GM12878 (cell line): ENCODE data around the gene PPARA. TPM values are rescaled to one million over a fixed set of nuclear protein-coding genes. Genes with fewer than 3 reads are reported as not detected.

Experiments used
- ATAC-seq: fragments of 200-7000 bp; cut with Tn5 transposase; 3 replicates; pipeline ENCODE4 v1.9.1; 2020; ENCODE audit warnings: mild to moderate bottlenecking, moderate library complexity
- BruUV-seq: library from RNA; stranded (reverse); fragments of 400-500 nt; replicated peaks from 2 replicates; lab custom pipeline; 2021; lab: Mats Ljungman, UMichigan
- CTCF ChIA-PET: fragments of 300-600 bp; sonication (Branson Sonifier 250); formaldehyde crosslinking; extraction: SDS; loops from one replicate; lab custom pipeline; 2021; ENCODE audit warnings: inconsistent platforms; lab: Yijun Ruan, JAX
- POLR2A ChIA-PET: fragments of 350-600 bp; formaldehyde crosslinking; extraction: SDS; loops from one replicate; lab custom pipeline; 2021; ENCODE audit warnings: inconsistent platforms; lab: Charles Lee
- RAD21 ChIA-PET: fragments of 300-600 bp; sonication (Branson Sonifier 250); formaldehyde crosslinking; loops from one replicate; lab custom pipeline; 2023; ENCODE audit warnings: antibody characterized with exemption; ENCODE audit not compliant: unreplicated experiment; lab: Charles Lee
- SMC1A ChIA-PET: fragments of 300-600 bp; sonication (Branson Sonifier 250); formaldehyde crosslinking; loops from one replicate; lab custom pipeline; 2023; ENCODE audit not compliant: unreplicated experiment, uncharacterized antibody; lab: Charles Lee
- DNase-seq: peaks from one replicate; pipeline ENCODE4 v3.0.0-alpha.2; 2011; ENCODE audit warnings: low read depth, low spot score
- FAIRE-seq: peaks from 3 replicates; lab custom pipeline; 2011; peaks lifted over from hg19 to GRCh38; lab: Jason Lieb, UNC
- H2AFZ ChIP-seq: 2 replicates; pipeline ENCODE4 v1.6.0; 2011; ENCODE audit warnings: low read depth, low read length, control low read depth; ENCODE audit not compliant: control insufficient read depth
- H3K27ac ChIP-seq: 2 replicates; pipeline ENCODE4 v1.5.1; 2011; ENCODE audit warnings: control low read depth; ENCODE audit not compliant: control insufficient read depth, insufficient read depth
- H3K27me3 ChIP-seq, 2 experiments: replicated peaks in 1 of 2; 2 replicates each; pipeline versions ENCODE4 v1.6.0 to v1.6.1; 2011; ENCODE audit warnings: low read length in 1 of 2; ENCODE audit not compliant: control insufficient read depth in 2 of 2, insufficient read depth in 2 of 2
- H3K36me3 ChIP-seq, 2 experiments: 2 replicates each; pipeline ENCODE4 v1.5.1; 2011; ENCODE audit warnings: low read length in 1 of 2; ENCODE audit not compliant: control insufficient read depth in 2 of 2, insufficient read depth in 2 of 2
- H3K4me1 ChIP-seq: 2 replicates; pipeline ENCODE4 v1.6.1; 2011; ENCODE audit warnings: mild to moderate bottlenecking, low read length, moderate library complexity, mixed read lengths; ENCODE audit not compliant: control insufficient read depth, insufficient read depth
- H3K4me2 ChIP-seq: 2 replicates; pipeline ENCODE4 v1.6.0; 2011; ENCODE audit warnings: control low read depth; ENCODE audit not compliant: control insufficient read depth, insufficient read depth
- H3K4me3 ChIP-seq: fragments of 200-600 bp; sonication (generic); 2 replicates; pipeline ENCODE4 v1.5.1; 2016
- H3K79me2 ChIP-seq: 2 replicates; pipeline ENCODE4 v1.6.0; 2011; ENCODE audit warnings: low read length; ENCODE audit not compliant: control insufficient read depth, insufficient read depth
- H3K9ac ChIP-seq: 2 replicates; pipeline ENCODE4 v1.8.0; 2011; ENCODE audit warnings: low read length, control low read depth, mixed read lengths; ENCODE audit not compliant: control insufficient read depth, insufficient read depth
- H3K9me3 ChIP-seq: replicated peaks from 3 replicates; pipeline ENCODE4 v1.5.1; 2011; ENCODE audit warnings: mild to moderate bottlenecking, low read length; ENCODE audit not compliant: control insufficient read depth, insufficient read depth
- H4K20me1 ChIP-seq: 2 replicates; pipeline ENCODE4 v1.6.0; 2011; ENCODE audit not compliant: control insufficient read depth, insufficient read depth
- ATF2 ChIP-seq: IDR thresholded peaks from 2 replicates; pipeline ENCODE4 v1.6.1; 2012; ENCODE audit warnings: low read length, inconsistent platforms
- BACH1 ChIP-seq: fragments of 450-650 bp; IDR thresholded peaks from 2 replicates; pipeline ENCODE4 v1.6.1; 2017; ENCODE audit warnings: mild to moderate bottlenecking, borderline replicate concordance
- CBX3 ChIP-seq: fragments of 200-600 bp; sonication (generic); IDR thresholded peaks from 2 replicates; pipeline ENCODE4 v1.6.1; 2016; ENCODE audit warnings: low read depth, borderline replicate concordance
- ELK1 ChIP-seq: IDR thresholded peaks from 2 replicates; pipeline ENCODE4 v1.6.1; 2012; ENCODE audit warnings: low read depth, low read length, improper control_type of control experiment
- KDM1A ChIP-seq: fragments of 200-600 bp; sonication (generic); IDR thresholded peaks from 2 replicates; pipeline ENCODE4 v1.6.1; 2016; ENCODE audit warnings: borderline replicate concordance
- NFYB ChIP-seq: IDR thresholded peaks from 2 replicates; pipeline ENCODE4 v1.6.1; 2011; ENCODE audit warnings: low read depth, mild to moderate bottlenecking, low read length, improper control_type of control experiment, moderate library complexity; ENCODE audit not compliant: insufficient read depth
- NRF1 ChIP-seq: conservative IDR thresholded peaks from 2 replicates; pipeline ENCODE4 v1.6.1; 2011; ENCODE audit warnings: mild to moderate bottlenecking, low read depth, low read length, improper control_type of control experiment
- PKNOX1 ChIP-seq: fragments of 450-650 bp; IDR thresholded peaks from 2 replicates; pipeline ENCODE4 v1.6.1; 2016; ENCODE audit warnings: mild to moderate bottlenecking
- POLR2A ChIP-seq: IDR thresholded peaks from 2 replicates; pipeline ENCODE4 v1.6.1; 2011; ENCODE audit warnings: low read depth, mild to moderate bottlenecking, low read length
- POLR2AphosphoS2 ChIP-seq: IDR thresholded peaks from 2 replicates; pipeline ENCODE4 v1.6.1; 2011; ENCODE audit warnings: low read depth, mild to moderate bottlenecking, low read length, improper control_type of control experiment, moderate library complexity
- POLR2AphosphoS5 ChIP-seq: IDR thresholded peaks from 2 replicates; pipeline ENCODE4 v1.6.1; 2011; ENCODE audit warnings: mild to moderate bottlenecking, low read length, inconsistent platforms
- RCOR1 ChIP-seq: conservative IDR thresholded peaks from 2 replicates; pipeline ENCODE4 v1.6.1; 2012; ENCODE audit warnings: low read depth, low read length, improper control_type of control experiment
- RUNX3 ChIP-seq: IDR thresholded peaks from 2 replicates; pipeline ENCODE4 v1.6.1; 2012; ENCODE audit warnings: low read length, inconsistent platforms
- SMC3 ChIP-seq: IDR thresholded peaks from 2 replicates; pipeline ENCODE4 v1.6.1; 2011; ENCODE audit warnings: low read length, improper control_type of control experiment, borderline replicate concordance
- SREBF2 ChIP-seq: IDR thresholded peaks from 2 replicates; pipeline ENCODE4 v1.6.1; 2012; ENCODE audit warnings: mild to moderate bottlenecking, low read length
- ZNF207 ChIP-seq: fragments of 450-650 bp; IDR thresholded peaks from 2 replicates; pipeline ENCODE4 v1.6.1; 2014; ENCODE audit warnings: antibody characterized with exemption, mild to moderate bottlenecking, borderline replicate concordance
- ZNF274 ChIP-seq: IDR thresholded peaks from one replicate; pipeline ENCODE4 v1.8.0; 2011; ENCODE audit not compliant: insufficient read length, insufficient read depth
- ZNF622 ChIP-seq: fragments of 450-650 bp; IDR thresholded peaks from 2 replicates; pipeline ENCODE4 v1.6.1; 2017; ENCODE audit warnings: mild to moderate bottlenecking, inconsistent platforms
- WGBS: methylation state at CpG from one replicate; pipeline ENCODE4 v1.1.6; 2016; ENCODE audit warnings: low lambda C conversion rate; ENCODE audit not compliant: insufficient replicate concordance, insufficient coverage; ENCODE audit errors: missing lambda C conversion rate; 5-methylcytosine and 5-hydroxymethylcytosine counted together
- in situ Hi-C: fragments of 300-500 bp; cut with MboI; formaldehyde crosslinking; loops from 9 replicates; pipeline ENCODE4 v1.14.3; 2018; ENCODE audit warnings: mixed read lengths
- intact Hi-C: fragments of 100-400 bp; cut with micrococcal nuclease; formaldehyde crosslinking; loops from one replicate; pipeline ENCODE4 v1.14.2; 2022; ENCODE audit not compliant: unreplicated experiment
- polyA plus RNA-seq, 11 experiments: library from polyadenylated mRNA; depleted of rRNA in 4 of 11; unstranded in 6 of 11; stranded (reverse) in 5 of 11; fragments of >200 nt; fragmentation: Nextera tagmentation in 4 of 11; fragmentation: Illumina TruSeq in 1 of 11; extraction: Ambion mirVana in 4 of 11; extraction: Trizol in 1 of 11; gene quantifications; 1 replicate in 1 of 11; 2 replicates in 10 of 11; pipeline versions ENCODE4 v1.2.1 to v1.2.3, GENCODE V29; 2011 to 2016; ENCODE audit warnings: inconsistent platforms in 2 of 11, missing spikeins in 2 of 11, low read depth in 1 of 11
- total RNA-seq, 4 experiments: library from RNA; depleted of rRNA in 3 of 4; stranded (reverse); fragments of >200 nt in 3 of 4; fragmentation: Illumina TruSeq in 1 of 4; extraction: Trizol in 1 of 4; gene quantifications; 2 replicates each; pipeline versions ENCODE4 v1.2.1 to v1.2.3, GENCODE V29; 2013 to 2021

The PPARA gene
- total and polyA plus RNA-seq, 10 of the 15 experiments (the other 5 are each of a cell fraction or from before 2014, with no cell fraction given), result 0.72 to 10.4 (median 4.6) TPM

- H2AFZ ChIP-seq, result no peak overlapping the region
Measured at GRCh38 chr22:46240506-46240905, 90.2 kb downstream of the PPARA start.

GRCh38 chr22:46240907-46241306 is 90.6 kb downstream of the PPARA start:
- H4K20me1 ChIP-seq, result no peaks in the 10 kb centered on the region
- peaks cover 6% of the 10 kb centered on the region for H3K4me1 ChIP-seq
- ChIA-PET SMC1A (interaction anchor here (0.8 to 1.1 kb wide), 2 partner anchors 19 to 35 kb away, joined by 3 read pairs; no protein-coding TSS in a partner anchor), CTCF (interaction anchor here (0.5 kb wide), 1 partner anchor 1115 kb away, joined by 3 read pairs; no protein-coding TSS in a partner anchor), RAD21 (no interaction called here), POLR2A (no interaction called here)
- H2AFZ ChIP-seq, result no peak overlapping the region
- no peak overlapping the region for H3K9ac ChIP-seq
- H3K27me3 ChIP-seq, result no peaks in the 10 kb centered on the region
- no peak overlapping the region for H3K27ac ChIP-seq
- no peak for ATAC-seq
- H3K79me2 ChIP-seq, result no peaks in the 10 kb centered on the region
- in situ Hi-C loops, result no loop called here
- DNase-seq, result no peak
- no peak overlapping the region for H3K4me2 ChIP-seq
- 97% methylated on average over 7 of the region's 7 CpGs for WGBS
- intact Hi-C loops, result no loop called here
- no peaks in the 10 kb centered on the region for H3K9me3 ChIP-seq
- no TSS peak for BruUV-seq
- no peak for TF ChIP-seq KDM1A
- TF ChIP-seq CBX3, result no peak
- no peak for TF ChIP-seq ELK1
- TF ChIP-seq ZNF622, result no peak
- TF ChIP-seq NRF1, result no peak
- no peak for TF ChIP-seq BACH1
- no peak for TF ChIP-seq NFYB
- no peak for TF ChIP-seq SMC3
- no peak for TF ChIP-seq POLR2AphosphoS2
- no peak for TF ChIP-seq ZNF274
- no peak for TF ChIP-seq POLR2A
- TF ChIP-seq ATF2, result no peak
- TF ChIP-seq PKNOX1, result no peak
- TF ChIP-seq RUNX3, result no peak
- FAIRE-seq, result no peak
- no peaks in the 10 kb centered on the region for H3K36me3 ChIP-seq
- no peak overlapping the region for H3K4me3 ChIP-seq

More at GRCh38 chr22:46240506-46240905, 90.2 kb downstream of the PPARA start:
- Histone ChIP-seq H3K4me2 (no peak overlapping the region), H3K4me3 (no peak overlapping the region), H3K9me3 (no peaks in the 10 kb centered on the region), H3K79me2 (no peaks in the 10 kb centered on the region), H4K20me1 (no peaks in the 10 kb centered on the region), H3K9ac (no peak overlapping the region), H3K36me3 (no peaks in the 10 kb centered on the region), H3K27me3 (no peaks in the 10 kb centered on the region), H3K4me1 (peaks cover 6% of the 10 kb centered on the region), H3K27ac (no peak overlapping the region)
- TF ChIP-seq POLR2AphosphoS5 (no peak), SREBF2 (no peak), RCOR1 (no peak), ZNF207 (no peak)
- POLR2A ChIA-PET, result no interaction called here
- DNase-seq (no peak), ATAC-seq (no peak), FAIRE-seq (no peak)
- BruUV-seq, result no TSS peak
- WGBS, result 90% methylated on average over 6 of the region's 6 CpGs
- CTCF ChIA-PET, result no interaction called here
- RAD21 ChIA-PET, result no interaction called here
- in situ Hi-C loops, result no loop called here
- SMC1A ChIA-PET, result no interaction called here
- intact Hi-C loops, result no loop called here
